ENCODE measurements around the gene SLC47A1. TPM values are rescaled to one million over a fixed set of nuclear protein-coding genes. Genes with fewer than 3 reads are reported as not detected.
A peak's percentile ranks its signal among the peaks of the same experiment; 100 is the strongest.
"Not testable (repeated sequence)": the region's sequence is repeated elsewhere in the genome, so short reads cannot be mapped to it uniquely, and the experiment has no call there.

Gene SLC47A1
- total RNA-seq: 0.53 TPM
- 1.6 TPM for polyA plus RNA-seq

GRCh38 chr17:19533718-19534561 lies at the start of gene SLC47A1:
Gene SLC47A1 (plus strand): TSS chr17:19533854. CDS start chr17:19533940, 86 bp downstream.
- WGBS: under 1% methylated on average over 87 of the region's 87 CpGs
- Histone ChIP-seq H3K4me3 (ENCODE audit: low read depth, low read length) (peak within 1 kb of the TSS; percentile 48), H3K27ac (ENCODE audit: low read depth) (no peak within 1 kb of the TSS), H3K4me1 (ENCODE audit: insufficient read depth) (peaks cover 2% of the 10 kb centered on the region), H3K36me3 (ENCODE audit: insufficient read depth) (no peaks in the 10 kb centered on the region)
- no peak for DNase-seq (ENCODE audit: extremely low spot score)

- WGBS: 84% methylated on average over 3 of the region's 3 CpGs
- no peak overlapping the region for H3K27ac ChIP-seq (ENCODE audit: low read depth)
- DNase-seq (ENCODE audit: extremely low spot score): no peak
- no peaks in the 10 kb centered on the region for H3K36me3 ChIP-seq (ENCODE audit: insufficient read depth)
- H3K4me1 ChIP-seq (ENCODE audit: insufficient read depth): no peaks in the 10 kb centered on the region
- no peak overlapping the region for H3K4me3 ChIP-seq (ENCODE audit: low read depth, low read length)
These were observed 47.8 kb upstream of the SLC47A1 start for GRCh38 chr17:19485800-19486340.

GRCh38 chr17:19486351-19487023 lies 47.2 kb upstream of the SLC47A1 start:
- DNase-seq (ENCODE audit: extremely low spot score): no peak
- Histone ChIP-seq H3K4me3 (ENCODE audit: low read depth, low read length) (no peak overlapping the region), H3K27ac (ENCODE audit: low read depth) (no peak overlapping the region), H3K4me1 (ENCODE audit: insufficient read depth) (no peaks in the 10 kb centered on the region), H3K36me3 (ENCODE audit: insufficient read depth) (no peaks in the 10 kb centered on the region)
- 91% methylated on average over 13 of the region's 13 CpGs for WGBS

GRCh38 chr17:19487024-19487600 lies 46.5 kb upstream of the SLC47A1 start:
- WGBS: 26% methylated on average over 12 of the region's 12 CpGs
- Histone ChIP-seq H3K4me3 (ENCODE audit: low read depth, low read length) (no peak overlapping the region), H3K4me1 (ENCODE audit: insufficient read depth) (no peaks in the 10 kb centered on the region), H3K27ac (ENCODE audit: low read depth) (no peak overlapping the region), H3K36me3 (ENCODE audit: insufficient read depth) (no peaks in the 10 kb centered on the region)
- no peak for DNase-seq (ENCODE audit: extremely low spot score)

- no peaks in the 10 kb centered on the region for H3K4me1 ChIP-seq (ENCODE audit: insufficient read depth)
- no peak overlapping the region for H3K4me3 ChIP-seq (ENCODE audit: low read depth, low read length)
- WGBS: 86% methylated on average over 5 of the region's 5 CpGs
- no peaks in the 10 kb centered on the region for H3K36me3 ChIP-seq (ENCODE audit: insufficient read depth)
- no peak overlapping the region for H3K27ac ChIP-seq (ENCODE audit: low read depth)
- DNase-seq (ENCODE audit: extremely low spot score): no peak
These were observed 41.5 kb upstream of the SLC47A1 start for GRCh38 chr17:19492141-19492540.

- Histone ChIP-seq H3K4me3 (ENCODE audit: low read depth, low read length) (no peak overlapping the region), H3K27ac (ENCODE audit: low read depth) (no peak overlapping the region), H3K4me1 (ENCODE audit: insufficient read depth) (no peaks in the 10 kb centered on the region), H3K36me3 (ENCODE audit: insufficient read depth) (no peaks in the 10 kb centered on the region)
- 94% methylated on average over 40 of the region's 40 CpGs for WGBS
- no peak for DNase-seq (ENCODE audit: extremely low spot score)
These were observed 38.5 kb upstream of the SLC47A1 start for GRCh38 chr17:19494961-19495806.

- H3K27ac ChIP-seq (ENCODE audit: low read depth): no peak overlapping the region
- H3K36me3 ChIP-seq (ENCODE audit: insufficient read depth): no peaks in the 10 kb centered on the region
- 93% methylated on average over 6 of the region's 6 CpGs for WGBS
- no peaks in the 10 kb centered on the region for H3K4me1 ChIP-seq (ENCODE audit: insufficient read depth)
- no peak overlapping the region for H3K4me3 ChIP-seq (ENCODE audit: low read depth, low read length)
- DNase-seq (ENCODE audit: extremely low spot score): no peak
These were observed 37.7 kb upstream of the SLC47A1 start for GRCh38 chr17:19495828-19496528.

- H3K4me3 ChIP-seq (ENCODE audit: low read depth, low read length): no peak overlapping the region
- DNase-seq (ENCODE audit: extremely low spot score): no peak
- H3K4me1 ChIP-seq (ENCODE audit: insufficient read depth): no peaks in the 10 kb centered on the region
- no peaks in the 10 kb centered on the region for H3K36me3 ChIP-seq (ENCODE audit: insufficient read depth)
- H3K27ac ChIP-seq (ENCODE audit: low read depth): no peak overlapping the region
These were observed 36.0 kb upstream of the SLC47A1 start for GRCh38 chr17:19497624-19498023.

GRCh38 chr17:19501219-19501618 lies 32.4 kb upstream of the SLC47A1 start:
- DNase-seq (ENCODE audit: extremely low spot score): no peak
- WGBS: 80% methylated on average over 2 of the region's 2 CpGs
- Histone ChIP-seq H3K27ac (ENCODE audit: low read depth) (no peak overlapping the region), H3K4me3 (ENCODE audit: low read depth, low read length) (no peak overlapping the region), H3K4me1 (ENCODE audit: insufficient read depth) (no peaks in the 10 kb centered on the region), H3K36me3 (ENCODE audit: insufficient read depth) (no peaks in the 10 kb centered on the region)

GRCh38 chr17:19502517-19502916 lies 31.1 kb upstream of the SLC47A1 start:
- no peaks in the 10 kb centered on the region for H3K36me3 ChIP-seq (ENCODE audit: insufficient read depth)
- no peak overlapping the region for H3K4me3 ChIP-seq (ENCODE audit: low read depth, low read length)
- no peak for DNase-seq (ENCODE audit: extremely low spot score)
- no peaks in the 10 kb centered on the region for H3K4me1 ChIP-seq (ENCODE audit: insufficient read depth)
- H3K27ac ChIP-seq (ENCODE audit: low read depth): no peak overlapping the region
- WGBS: 80% methylated on average over 9 of the region's 9 CpGs

- 50% methylated on average over 3 of the region's 4 CpGs for WGBS
- not testable (repeated sequence) for H3K4me3 ChIP-seq (ENCODE audit: low read depth, low read length); H3K4me1 ChIP-seq (ENCODE audit: insufficient read depth); DNase-seq (ENCODE audit: extremely low spot score); H3K36me3 ChIP-seq (ENCODE audit: insufficient read depth); H3K27ac ChIP-seq (ENCODE audit: low read depth)
These were observed 28.1 kb upstream of the SLC47A1 start for GRCh38 chr17:19505561-19505960.

- Histone ChIP-seq H3K4me1 (ENCODE audit: insufficient read depth) (no peaks in the 10 kb centered on the region), H3K36me3 (ENCODE audit: insufficient read depth) (no peaks in the 10 kb centered on the region), H3K27ac (ENCODE audit: low read depth) (peak overlapping the region; percentile 84), H3K4me3 (ENCODE audit: low read depth, low read length) (peak overlapping the region; percentile 62)
- DNase-seq (ENCODE audit: extremely low spot score): peak; percentile 92
- WGBS: under 1% methylated on average over 60 of the region's 60 CpGs
These were observed 25.7 kb upstream of the SLC47A1 start for GRCh38 chr17:19507775-19508576.
